IMR-90 (cell line): ENCODE results near the gene NAT14.

Experiments used
- TF ChIP-seq, protein P1 (sequence below): conservative IDR thresholded peaks from 2 replicates; pipeline ENCODE4 v1.5.1; 2012; ENCODE audit warnings: mild to moderate bottlenecking, low read depth, low read length, improper control_type of control experiment
- TF ChIP-seq, protein P2 (sequence below): fragments of 150-350 bp; IDR thresholded peaks from 2 replicates; pipeline ENCODE4 v1.6.1; 2016; ENCODE audit warnings: low read depth, mild to moderate bottlenecking, low read length, moderate library complexity, borderline replicate concordance

DNA sequence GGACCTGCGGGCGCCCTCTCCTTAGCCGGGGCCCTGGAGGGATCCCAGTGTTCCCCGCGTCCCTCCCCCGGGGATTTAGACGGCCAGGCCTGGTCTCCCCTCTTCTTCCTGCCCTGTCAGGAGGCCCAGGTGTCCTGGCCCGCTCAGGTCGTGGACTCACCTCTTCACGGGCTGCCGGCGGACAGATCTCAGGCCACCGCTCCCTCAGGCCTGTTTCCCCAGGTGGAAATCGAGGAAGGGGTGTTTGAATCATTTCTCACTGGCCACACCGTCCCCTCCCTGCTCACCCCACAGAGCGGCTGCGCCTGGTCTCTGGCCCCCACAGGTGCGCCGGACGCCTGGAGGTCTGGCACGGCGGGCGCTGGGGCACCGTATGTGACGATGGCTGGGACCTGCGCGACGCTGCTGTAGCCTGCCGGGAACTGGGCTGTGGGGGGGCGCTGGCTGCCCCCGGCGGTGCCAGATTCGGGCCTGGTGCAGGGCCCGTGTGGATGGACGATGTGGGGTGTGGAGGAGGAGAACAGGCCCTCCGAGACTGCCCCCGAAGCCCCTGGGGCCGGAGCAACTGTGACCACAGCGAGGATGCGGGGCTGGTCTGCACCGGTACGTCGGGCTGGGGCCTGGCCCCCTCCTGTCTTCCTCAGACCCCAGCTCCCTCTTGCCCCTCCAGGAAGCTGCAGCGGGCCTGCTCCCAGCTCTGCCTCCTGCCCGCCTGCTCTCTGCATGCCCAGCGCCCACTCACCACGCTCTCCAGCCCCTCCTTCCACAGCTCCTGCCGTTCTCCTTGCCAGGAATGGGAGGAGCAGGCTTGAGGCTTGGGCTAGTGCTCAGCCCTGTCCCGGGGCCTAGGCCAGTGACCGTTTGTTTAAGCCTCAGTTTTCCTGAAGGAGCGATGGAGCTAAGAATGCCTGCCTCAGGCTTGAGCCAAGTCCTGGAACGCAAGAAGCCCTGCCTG lies 5.8 kb downstream of the NAT14 start:
- TF ChIP-seq, protein P1, sequence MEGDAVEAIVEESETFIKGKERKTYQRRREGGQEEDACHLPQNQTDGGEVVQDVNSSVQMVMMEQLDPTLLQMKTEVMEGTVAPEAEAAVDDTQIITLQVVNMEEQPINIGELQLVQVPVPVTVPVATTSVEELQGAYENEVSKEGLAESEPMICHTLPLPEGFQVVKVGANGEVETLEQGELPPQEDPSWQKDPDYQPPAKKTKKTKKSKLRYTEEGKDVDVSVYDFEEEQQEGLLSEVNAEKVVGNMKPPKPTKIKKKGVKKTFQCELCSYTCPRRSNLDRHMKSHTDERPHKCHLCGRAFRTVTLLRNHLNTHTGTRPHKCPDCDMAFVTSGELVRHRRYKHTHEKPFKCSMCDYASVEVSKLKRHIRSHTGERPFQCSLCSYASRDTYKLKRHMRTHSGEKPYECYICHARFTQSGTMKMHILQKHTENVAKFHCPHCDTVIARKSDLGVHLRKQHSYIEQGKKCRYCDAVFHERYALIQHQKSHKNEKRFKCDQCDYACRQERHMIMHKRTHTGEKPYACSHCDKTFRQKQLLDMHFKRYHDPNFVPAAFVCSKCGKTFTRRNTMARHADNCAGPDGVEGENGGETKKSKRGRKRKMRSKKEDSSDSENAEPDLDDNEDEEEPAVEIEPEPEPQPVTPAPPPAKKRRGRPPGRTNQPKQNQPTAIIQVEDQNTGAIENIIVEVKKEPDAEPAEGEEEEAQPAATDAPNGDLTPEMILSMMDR, result no peak
- TF ChIP-seq, protein P2, sequence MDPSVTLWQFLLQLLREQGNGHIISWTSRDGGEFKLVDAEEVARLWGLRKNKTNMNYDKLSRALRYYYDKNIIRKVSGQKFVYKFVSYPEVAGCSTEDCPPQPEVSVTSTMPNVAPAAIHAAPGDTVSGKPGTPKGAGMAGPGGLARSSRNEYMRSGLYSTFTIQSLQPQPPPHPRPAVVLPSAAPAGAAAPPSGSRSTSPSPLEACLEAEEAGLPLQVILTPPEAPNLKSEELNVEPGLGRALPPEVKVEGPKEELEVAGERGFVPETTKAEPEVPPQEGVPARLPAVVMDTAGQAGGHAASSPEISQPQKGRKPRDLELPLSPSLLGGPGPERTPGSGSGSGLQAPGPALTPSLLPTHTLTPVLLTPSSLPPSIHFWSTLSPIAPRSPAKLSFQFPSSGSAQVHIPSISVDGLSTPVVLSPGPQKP, result no peak
